ENCODE data around the gene TDRD15.
"Not testable (repeated sequence)": the region's sequence is repeated elsewhere in the genome, so short reads cannot be mapped to it uniquely, and the experiment has no call there.

TDRD15 gene

DNA sequence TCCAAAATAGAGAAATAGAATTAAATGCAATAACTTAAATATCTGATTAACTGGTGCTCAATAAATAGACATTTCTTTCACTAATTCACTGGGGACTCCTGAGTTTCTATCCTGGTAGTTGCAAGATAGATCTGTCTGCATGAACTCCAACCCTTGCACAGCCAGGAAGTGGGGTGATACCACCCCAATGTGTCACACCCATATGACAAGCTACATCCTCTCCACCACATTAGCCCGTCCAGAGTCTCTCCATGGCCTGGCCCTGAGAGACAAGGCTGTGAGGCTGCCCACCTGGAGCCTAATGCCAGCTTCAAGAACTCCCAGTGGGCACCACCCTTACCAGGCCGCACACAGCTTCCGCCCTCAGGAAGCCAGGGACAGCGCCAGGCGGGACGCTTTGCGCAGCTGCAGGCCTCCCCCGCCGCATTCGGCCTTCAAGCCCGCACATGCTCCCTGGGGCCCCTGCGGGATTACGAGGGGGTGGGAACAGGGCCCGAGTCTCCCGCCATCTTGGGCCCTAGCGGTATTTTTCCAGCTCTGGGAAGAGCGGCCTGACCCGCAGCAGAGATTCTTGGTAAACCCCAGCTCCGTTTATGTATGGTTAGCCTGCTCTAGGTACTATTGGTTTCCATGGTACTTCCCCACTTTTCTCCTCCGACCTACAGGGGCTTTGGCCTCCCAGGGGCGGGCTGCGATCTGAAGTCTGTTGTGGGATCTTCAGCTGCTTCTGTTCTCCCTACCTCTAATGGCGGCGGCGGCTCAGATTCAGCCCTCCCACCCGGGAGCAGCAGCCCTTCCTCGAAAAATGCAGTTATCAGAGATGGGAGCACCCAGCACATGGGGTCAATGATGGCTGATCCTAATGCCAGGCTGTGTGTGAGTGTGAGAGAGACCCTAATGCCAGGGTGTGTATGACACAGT is at the start of gene TDRD15:
TDRD15 (plus strand) TSS at position 496 of the 921 bp plus-strand sequence. CDS start 13,500 bp downstream, outside the sequence.
- DNase-seq (ENCODE audit: low read depth in 2 of 3, low spot score in 2 of 3): no peak

DNA sequence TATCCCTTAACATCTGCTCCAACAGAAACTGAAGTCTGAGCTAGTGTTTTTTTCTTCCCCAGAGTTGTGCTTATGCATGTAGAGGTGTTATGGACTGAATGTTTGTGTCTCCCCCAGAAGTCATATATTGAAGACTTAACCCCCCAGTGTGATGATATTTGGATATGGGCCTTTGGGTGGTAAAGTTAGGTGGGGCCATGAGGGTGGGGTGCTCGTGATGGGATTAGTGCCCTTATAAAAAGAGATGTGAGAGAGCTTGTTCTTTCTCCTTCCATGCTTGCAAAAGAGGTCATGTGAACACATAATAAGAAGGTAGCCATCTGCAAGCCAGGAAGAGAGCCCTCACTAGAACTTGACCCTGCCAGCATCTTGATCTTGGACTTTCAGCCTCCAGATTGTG is 45.5 kb upstream of the TDRD15 start:
- no peak for DNase-seq (ENCODE audit: low read depth in 2 of 3, low spot score in 2 of 3)

DNA sequence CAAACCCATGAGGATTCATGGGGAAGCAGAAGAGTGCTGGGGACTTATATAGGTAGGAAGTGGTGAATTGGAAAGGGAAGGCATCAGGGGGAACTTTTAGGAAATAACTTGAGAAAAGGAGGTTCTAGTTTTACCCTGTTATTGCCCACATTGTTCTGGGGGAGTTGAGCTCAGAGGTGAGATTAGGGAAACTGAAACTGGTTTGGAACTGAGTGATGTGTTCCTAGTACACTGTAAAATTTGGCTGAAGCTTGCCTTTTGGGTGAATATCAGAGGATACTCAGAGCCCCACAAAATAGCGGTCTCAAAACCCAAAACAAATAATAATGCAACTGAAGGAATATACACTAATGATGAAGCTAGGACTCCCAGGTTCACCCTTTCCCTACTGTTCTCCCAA is 40.3 kb upstream of the TDRD15 start:
- no peak for DNase-seq (ENCODE audit: low read depth in 2 of 3, low spot score in 2 of 3)

DNA sequence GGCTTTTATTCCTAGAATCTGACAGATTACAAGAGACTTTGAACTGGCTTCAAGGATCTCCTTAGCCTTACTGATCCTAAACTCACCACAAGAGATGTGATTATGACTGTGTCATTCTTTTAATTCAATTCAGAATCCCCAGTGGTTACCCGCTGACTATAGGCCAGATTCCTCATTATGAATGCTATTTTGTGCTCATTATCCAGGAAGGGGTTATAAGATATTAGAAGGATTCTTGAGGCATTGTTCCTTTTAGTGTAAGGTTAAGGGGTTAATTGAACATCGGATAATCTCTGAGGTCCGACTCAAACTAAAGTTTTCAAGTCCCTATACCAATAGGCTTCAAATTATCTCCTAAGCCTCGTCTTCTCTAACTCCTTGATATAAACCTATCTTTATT is 39.4 kb upstream of the TDRD15 start:
- no peak for DNase-seq (ENCODE audit: low read depth in 2 of 3, low spot score in 2 of 3)

DNA sequence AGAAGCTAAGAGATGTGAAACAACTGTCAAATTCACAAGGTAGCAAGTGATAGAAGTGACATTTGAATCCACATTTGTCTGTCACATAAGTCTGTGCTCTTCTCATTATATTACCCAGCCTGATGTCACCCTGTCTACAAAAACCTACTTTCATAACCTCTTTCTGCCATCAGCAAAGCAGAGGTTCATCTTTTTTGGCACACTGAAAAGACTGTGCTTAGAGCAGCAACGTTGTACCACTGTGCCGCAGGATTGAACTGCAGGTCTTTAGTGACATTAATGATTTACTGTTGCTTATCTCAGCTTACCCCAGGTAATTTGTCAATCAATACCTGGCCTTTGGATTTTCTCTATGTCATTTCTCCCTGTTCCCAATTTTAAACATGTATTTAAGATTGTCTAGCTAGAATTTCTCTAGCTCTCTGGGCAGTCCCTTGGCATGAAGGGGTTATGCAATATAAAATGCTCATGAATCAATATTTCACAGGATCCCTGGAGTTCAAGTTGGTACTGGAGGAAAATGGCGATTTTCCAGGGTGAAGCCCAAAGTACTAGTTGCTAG is 31.4 kb upstream of the TDRD15 start:
- no peak for DNase-seq (ENCODE audit: low read depth in 2 of 3, low spot score in 2 of 3)

DNA sequence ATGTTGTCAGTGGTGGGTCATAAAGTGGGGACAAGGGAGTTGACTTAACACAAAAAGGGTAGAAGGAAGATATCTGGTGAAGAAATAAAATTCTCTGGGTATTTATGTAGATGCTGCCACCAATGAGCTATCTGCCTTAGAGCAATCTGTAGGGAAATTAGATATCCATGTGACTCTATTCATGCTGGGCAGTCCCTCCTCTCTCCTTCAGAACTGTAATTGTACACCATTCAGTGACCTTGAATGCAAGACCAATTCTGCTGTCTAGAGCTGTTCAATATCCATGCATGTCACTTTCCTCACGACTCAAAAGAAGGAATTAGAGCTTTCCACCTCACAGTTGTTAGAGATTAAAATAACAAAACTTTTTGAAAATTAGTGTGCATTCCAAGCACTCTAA is 28.6 kb upstream of the TDRD15 start:
- no peak for DNase-seq (ENCODE audit: low read depth in 2 of 3, low spot score in 2 of 3)

DNA sequence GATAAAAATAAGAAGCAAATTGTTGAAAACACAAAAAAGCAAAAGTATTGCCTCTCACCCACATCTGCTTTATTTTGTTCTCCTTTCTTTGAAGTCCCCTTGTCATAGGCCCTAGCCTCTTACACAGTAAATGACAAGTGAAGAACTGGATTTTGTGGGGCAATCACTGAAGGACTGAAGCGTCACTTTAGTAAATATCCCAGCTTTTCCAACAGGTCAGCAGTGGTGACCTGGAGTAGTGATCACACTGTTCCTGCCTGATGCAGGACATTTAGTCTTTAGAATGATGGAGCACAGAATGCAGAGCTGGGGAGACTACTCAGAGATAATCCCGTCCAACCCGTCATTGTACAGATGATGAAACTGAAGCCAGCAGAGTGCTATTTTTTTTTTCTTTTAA is 28.1 kb upstream of the TDRD15 start:
- DNase-seq (ENCODE audit: low read depth in 2 of 3, low spot score in 2 of 3): no peak

DNA sequence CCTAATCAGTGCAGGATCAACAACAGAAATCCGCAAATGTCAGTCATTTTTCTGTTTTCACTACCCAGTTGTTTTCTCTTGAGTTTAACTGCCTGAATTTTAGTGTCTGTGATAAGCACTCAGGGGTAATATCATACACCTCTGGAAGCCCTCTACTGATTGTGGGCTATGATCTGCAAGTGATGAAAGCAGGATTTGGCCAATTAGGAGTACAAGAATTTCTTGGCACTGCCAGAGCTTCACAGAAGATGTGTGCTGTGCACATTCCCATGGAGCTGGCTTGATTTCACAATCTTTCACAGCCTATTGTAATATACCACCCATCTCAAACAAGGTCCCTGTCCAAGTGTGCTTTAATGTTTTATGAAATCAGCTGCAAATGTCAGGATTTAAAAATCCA is 27.3 kb upstream of the TDRD15 start:
- DNase-seq (ENCODE audit: low read depth in 2 of 3, low spot score in 2 of 3): no peak

DNA sequence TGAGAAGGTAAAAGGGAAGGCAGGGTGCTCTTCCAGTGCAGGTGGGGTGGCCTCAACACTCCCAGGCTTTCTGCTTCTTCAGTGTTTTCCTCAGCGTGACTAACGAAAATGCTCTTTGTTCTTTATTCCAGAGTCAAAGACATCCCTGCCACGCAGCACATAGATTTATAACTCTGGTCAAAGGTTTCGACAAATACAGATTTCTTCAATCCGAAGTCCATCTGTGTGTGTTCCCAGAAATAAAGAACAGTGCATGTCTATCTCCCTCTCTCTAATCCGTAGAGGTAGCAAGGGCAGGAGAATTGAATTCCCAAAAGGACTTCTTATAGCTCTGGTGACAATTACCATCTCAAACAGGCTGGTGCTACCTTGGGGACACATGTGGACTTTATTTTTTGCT is 26.4 kb upstream of the TDRD15 start:
- no peak for DNase-seq (ENCODE audit: low read depth in 2 of 3, low spot score in 2 of 3)

DNA sequence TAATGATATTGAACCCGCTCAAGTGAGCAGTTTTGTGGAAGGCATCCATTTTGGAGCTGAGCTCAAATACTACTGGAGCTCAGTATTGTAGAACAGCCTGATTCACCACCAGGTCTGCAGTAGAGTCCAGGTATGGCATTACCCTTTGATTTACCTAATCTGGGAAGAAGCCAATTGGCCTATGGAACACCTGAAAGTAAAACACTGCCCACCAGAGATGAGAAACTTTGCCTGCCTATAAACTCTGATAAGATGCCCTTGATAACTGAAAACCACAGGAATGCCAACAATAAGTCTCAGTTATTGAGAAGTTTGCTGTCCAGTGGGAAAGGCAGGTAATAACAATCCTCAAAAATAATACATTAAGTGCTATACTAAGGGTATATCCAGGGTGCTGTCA is 25.5 kb upstream of the TDRD15 start:
- no peak for DNase-seq (ENCODE audit: low read depth in 2 of 3, low spot score in 2 of 3)

DNA sequence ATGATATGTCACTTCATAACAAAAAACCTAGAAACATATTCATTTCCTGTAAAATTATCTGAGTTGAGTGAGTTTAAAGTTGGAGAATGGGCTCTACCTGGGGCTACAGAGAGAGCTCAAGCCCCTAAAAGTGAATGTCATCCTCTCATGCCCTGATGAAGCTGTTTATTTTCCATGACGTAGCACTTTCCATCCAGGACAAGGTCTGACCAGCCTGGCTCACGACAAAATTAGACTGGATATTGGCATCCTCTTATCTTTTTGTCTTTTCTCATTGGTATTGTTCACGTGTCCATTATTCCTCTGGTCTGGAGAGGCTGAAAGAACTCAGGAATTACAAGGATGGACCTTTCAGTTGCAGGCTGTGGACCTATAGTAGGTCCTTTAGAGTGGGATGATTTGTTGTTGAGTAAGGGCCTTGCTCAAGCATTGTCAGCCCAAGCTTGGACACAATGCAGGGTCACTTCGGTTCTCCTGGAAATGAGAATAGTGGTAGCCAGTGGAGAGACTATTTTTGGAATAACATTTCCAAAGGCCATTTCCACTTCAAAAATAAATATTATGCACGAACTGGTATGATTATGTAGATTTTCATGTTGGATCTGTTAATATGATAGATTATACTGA is 24.4 kb upstream of the TDRD15 start:
- no peak for DNase-seq (ENCODE audit: low read depth in 2 of 3, low spot score in 2 of 3)

DNA sequence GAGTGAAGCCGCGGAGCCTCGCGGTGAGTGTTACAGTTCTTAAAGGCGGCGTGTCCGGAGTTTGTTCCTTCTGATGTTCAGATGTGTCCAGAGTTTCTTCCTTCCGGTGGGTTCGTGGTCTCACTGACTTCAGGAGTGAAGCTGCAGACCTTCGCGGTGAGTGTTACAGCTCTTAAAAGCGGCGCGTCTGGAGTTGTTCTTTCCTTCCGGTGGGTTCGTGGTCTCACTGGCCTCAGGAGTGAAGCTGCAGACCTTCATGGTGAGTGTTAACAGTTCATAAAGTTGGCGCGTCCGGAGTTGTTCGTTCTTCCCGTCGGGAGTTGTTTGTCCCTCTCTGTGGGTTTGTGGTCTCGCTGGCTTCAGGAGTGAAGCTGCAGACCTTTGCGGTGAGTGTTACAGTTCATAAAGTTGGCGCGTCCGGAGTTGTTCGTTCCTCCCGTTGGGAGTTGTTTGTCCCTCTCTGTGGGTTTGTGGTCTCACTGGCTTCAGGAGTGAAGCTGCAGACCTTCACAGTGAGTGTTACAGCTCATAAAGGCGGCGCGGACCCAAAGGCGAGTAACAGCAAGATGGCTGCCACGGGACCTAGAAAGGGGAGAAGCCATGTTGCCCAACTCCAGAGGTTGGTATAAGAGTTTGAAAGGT is 22.1 kb upstream of the TDRD15 start:
- not testable (repeated sequence) for DNase-seq (ENCODE audit: low read depth in 2 of 3, low spot score in 2 of 3)

DNA sequence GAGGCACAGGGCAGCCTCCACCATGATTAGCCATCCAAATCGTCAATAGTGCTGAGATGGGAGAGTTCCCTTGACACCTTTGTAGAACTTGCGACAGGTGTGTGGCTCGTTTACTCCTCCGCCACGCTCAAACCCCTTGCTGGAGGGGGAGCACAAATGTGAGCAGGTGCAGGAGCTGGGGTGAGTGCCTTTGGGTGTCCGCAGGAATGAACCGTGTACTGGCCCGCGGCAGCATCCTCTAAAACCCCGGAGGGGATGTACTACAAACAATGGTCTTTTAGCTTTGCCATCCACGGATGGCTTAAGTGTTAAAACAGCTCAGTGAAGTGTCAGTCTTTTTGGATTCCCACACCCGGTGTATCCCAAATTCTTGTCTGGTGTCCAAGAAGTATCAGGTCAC is 21.4 kb upstream of the TDRD15 start:
- DNase-seq (ENCODE audit: low read depth in 2 of 3, low spot score in 2 of 3): no peak

DNA sequence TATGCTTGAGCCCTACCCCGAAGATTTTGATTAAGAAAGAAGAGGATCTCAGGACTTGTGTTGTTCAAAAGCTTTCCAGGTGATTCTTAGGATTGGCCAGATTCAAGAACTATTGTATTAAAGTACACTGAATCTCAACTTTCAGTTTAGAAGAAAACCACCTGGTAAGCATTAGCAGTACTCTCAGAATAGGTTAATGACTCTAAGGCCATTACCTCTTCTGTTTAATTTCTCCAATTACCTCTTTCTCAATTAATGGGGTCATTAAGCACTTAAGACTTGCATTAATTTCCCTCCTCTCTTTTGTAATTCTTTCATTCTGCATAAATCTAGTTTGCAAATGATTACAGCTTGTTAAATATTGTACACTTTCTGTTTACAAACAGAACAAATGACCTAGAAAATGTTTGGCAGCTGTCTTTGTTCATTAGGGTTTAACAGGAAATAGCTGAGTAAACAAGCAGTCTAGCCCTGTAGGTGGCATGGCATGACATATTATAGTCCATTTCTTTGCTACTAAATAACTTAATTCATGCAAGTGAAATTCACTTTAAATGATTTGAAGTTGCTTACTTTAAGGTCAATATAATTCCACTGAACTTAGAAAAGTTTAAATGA is 20.4 kb upstream of the TDRD15 start:
- no peak for DNase-seq (ENCODE audit: low read depth in 2 of 3, low spot score in 2 of 3)

DNA sequence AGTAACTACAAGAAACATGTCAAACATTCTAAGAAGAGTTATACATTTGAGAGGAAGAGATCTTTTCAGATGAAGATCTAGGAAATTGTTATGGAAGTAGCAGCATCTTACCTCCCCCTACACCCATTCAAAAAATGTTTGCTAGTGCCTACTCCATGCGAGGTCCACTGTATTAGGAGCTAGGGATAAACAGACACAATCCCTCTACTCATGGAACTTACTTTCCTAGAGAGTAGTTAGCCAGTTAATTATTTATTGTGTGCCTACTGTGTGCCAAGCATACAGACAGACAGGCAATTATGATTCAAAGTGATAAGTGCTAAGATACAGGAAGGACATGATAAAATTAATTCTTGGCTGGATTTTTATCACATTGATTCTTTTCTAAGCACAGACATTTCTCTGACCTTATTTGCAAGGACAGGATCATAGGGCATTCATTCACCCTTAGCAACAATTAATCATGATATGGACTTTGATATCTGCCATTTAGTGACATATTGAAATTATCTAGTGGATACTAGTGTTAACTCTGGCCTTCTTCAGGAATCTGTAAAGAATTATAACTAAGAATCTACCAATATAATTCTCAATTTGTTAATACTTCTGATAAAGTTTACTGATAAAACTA is 19.6 kb upstream of the TDRD15 start:
- no peak for DNase-seq (ENCODE audit: low read depth in 2 of 3, low spot score in 2 of 3)

DNA sequence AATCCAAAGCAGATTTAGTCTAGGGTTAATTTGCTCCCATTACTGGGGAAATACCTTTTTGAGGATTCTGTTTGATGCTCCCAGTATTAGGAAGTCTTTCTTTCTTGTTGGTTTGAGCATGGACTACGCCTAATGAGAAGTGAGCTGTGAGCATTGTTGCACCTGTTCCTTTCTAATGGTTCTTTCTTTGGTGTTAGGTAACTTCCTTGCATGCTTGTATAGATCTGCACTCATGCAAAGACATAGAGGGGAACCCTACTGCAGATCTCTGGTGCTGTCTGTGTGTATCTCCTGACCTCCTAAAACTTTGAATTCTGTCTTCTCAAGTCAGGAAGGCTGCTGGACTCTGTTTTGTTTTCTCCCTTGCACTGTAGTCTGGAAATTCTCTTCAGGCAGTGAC is 12.8 kb upstream of the TDRD15 start:
- DNase-seq (ENCODE audit: low read depth in 2 of 3, low spot score in 2 of 3): no peak

DNA sequence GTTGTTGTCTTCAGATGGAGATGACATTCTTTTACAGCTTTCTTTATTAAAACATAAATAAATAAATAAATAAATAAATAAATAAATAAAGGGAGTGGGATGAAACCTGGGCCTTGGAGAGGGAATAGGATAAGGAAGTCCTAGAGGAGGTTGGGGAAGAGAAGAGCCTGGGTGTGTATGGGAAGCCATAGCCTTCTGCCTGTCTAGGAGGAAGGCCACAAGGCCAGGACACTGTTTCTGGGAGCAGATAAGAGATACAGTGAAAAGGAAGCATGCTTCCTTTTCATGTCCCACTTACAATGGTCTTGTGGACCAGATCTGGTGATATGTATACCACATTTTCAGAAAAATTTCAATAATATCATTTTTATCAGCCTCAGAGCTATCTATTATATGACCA is 6.1 kb upstream of the TDRD15 start:
- no peak for DNase-seq (ENCODE audit: low read depth in 2 of 3, low spot score in 2 of 3)

DNA sequence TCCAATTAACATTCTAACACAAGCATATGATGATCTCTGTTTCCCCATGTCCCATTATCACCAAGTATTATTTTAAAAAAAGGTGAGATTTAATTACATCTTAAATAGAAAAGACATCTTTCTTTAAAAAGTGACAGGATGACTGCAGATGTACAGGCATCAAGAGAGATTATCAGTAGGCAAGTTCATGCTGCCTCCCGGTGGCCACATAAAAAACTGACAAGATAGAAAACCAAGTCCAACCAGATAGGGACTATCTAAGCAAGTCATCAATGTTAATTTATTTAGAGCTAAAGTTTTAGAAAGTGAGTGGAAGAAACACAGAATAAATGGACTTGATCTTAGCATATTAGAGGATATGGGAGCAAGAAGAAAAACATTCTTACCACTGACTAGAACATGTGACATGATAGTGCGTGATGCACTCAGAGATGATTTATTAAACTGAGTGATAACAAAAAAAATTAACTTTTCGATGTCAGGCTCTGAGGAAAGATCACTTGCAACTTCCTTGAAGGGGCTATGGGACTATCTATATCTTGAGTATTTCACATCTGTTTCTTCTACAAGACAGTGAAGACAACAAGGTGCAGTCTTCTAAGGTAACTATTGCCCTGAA is 5.4 kb upstream of the TDRD15 start:
- no peak for DNase-seq (ENCODE audit: low read depth in 2 of 3, low spot score in 2 of 3)

DNA sequence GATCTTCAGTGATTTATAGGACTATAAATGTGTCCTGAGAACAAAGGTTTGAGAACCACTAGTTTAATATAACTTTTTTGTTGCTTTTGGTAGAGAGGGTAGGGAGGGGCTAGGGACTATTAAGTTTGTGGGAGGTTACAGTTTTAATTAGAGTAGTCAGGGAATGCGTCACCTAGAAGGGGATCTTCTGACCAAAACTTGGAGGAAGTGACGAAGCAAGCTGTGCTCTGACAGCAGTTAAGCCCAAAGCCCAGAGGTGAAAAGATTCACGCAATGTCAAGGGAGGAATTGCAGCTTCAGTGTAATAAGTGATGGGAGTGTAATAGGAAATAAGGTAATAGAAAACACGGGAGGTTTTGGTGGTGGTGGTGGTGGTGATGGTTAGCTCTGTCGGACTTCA is 8.1 kb downstream of the TDRD15 start:
- DNase-seq (ENCODE audit: low read depth in 2 of 3, low spot score in 2 of 3): no peak

DNA sequence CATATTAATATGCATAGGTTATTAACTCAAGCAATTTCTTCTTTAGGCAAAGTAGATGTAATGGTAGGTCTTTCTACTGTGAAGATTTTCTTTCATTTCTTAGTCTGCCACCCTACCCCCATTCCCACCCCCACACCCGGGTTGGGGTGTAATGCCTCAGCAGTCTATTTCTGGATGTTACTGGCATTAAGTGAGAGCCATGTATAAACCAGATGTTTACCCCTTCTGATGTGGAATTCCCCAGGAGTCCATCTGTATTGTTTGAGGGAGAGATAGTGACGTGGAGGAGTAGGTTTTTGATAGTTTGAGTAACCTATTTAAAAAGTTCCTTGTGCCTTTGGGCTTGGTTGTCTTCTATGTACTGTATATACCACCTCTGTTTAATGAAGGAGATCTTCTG is 11.8 kb downstream of the TDRD15 start:
- no peak for DNase-seq (ENCODE audit: low read depth in 2 of 3, low spot score in 2 of 3)

DNA sequence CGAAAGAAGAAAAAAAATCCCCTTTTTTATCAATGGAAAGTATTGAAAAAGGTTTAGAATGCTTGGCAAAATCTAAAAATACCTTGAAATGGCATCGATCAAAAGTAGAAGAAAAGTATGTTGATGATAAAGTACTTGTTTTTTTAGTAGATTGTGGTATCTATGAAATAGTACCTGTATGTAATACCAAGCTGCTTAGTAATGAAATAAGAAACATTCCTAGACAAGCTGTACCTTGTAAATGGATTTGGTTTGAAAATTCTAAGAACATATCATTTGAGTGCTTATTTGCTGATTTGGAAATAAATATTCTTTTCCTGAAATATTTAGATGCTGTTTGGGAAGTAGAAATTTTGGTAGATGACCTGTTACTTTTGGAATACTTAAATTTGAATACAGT is 18.4 kb downstream of the TDRD15 start:
- DNase-seq (ENCODE audit: low read depth in 2 of 3, low spot score in 2 of 3): no peak
